ENCODE results near the gene ZIC1. TPM values are rescaled to one million over a fixed set of nuclear protein-coding genes. Genes with fewer than 3 reads are reported as not detected.

The ZIC1 gene
- total and polyA plus RNA-seq, 2 of the 13 experiments (the other 11 are each of a cell fraction or from before 2014, with no cell fraction given) = not detected

DNA sequence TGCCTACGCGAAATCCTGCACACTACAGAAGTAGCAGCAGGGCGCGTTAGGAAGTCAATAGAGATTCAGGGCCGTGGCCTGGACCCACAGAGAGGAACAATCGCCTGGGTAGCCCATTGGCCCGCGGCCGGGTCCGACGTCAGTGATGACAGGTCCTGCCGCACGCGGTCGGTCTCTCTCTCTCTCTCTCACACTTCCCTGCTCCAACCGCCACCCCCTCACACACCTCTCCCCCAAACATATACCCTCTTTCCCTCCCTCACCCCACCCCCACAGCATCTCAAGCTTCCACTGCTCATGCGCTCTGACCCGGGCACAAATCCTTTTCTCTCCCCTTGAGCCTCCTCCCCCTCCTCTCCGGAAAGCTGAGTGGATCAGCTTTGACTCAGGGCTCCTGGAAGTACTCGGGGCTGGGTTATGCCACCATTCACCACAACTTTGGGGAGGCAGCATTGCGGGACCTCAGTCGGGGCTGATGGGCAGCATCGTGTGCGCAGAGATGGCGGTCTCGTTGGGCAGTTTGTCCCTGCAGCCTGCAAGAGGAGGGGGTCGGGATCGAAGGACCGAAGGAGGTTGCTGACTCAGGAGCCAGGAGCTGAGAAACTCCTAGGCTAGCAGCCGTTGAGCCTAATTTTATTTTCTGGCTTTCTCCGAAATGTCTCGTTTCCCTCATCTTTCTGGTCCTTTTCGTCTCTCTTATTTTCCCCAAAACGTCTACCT is 11.8 kb upstream of the ZIC1 start (continued):
- TF ChIP-seq HOXA9 (CRISPR knock-in tag; IDR thresholded peaks at IDR 0.05; ENCODE audit: borderline replicate concordance) (no peak), HIVEP1 (CRISPR knock-in tag; IDR thresholded peaks at IDR 0.05) (no peak)

DNA sequence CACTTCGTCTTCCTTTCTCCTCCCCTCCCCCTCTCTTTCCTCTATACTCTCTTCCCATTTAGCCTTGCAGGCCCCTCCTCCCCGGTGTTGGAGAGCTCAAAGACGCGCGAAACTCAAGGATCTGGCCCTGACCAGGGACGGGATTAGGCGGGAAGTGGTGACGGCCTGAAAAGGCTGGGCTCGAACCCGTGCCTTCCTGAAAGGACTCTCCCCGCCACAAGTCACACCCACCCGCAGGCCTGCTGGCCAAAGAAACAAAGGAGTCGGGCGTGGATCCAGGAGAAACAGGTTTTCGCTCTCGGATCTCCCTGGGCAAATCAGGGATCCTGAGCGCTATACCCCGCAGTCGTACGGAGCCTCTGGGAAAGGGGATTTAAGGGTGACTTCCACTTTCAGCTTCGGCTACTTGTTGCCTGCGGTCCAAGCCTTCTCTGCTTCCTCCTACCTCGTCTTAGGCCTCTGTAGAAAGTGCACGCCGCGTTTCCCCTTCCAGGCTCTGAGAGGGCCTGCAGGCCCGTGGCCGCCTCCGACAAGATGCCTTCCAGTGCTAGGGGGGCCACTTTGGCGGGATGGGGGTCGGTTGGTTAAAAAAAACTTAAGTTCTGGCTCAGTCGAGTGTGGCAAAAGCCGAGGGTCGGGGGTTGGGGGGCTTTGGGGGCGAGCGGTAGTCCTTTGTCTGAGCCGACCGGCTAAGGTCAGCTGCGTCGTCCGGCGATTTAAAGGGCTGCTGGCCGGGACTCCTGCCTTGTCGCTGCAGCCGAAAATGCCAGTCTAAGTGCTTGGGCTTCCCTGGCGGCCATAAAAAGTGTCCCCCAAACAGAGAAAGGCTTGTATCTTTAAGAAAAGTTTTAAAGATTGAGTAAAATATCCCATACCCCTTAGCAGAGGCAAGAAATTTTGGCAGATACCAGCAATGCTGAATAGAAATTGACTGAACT is 11.0 kb upstream of the ZIC1 start:
- Histone ChIP-seq H3K4me3 (replicated peaks in 1 of 3; ENCODE audit: insufficient read depth in 1 of 3, low read depth in 2 of 3, low read length in 3 of 3) (no peak overlapping the region), H3K27me3 (ENCODE audit: control insufficient read depth in 1 of 2, insufficient read depth in 2 of 2, low read length in 2 of 2) (peaks cover 1 to 13% of the 10 kb centered on the region in 2 experiments; a peak in 3 of 5 replicates), H3K27ac (ENCODE audit: extremely low read length, insufficient read depth, low read length) (no peak overlapping the region), H2AFZ (ENCODE audit: low read length) (no peak overlapping the region), H3K4me1 (ENCODE audit: insufficient read depth, low read length) (no peaks in the 10 kb centered on the region), H3K9me3 (ENCODE audit: low read length) (no peaks in the 10 kb centered on the region), H3K9ac (ENCODE audit: insufficient read depth, low read depth, low read length) (no peak overlapping the region), H3K79me2 (ENCODE audit: insufficient read depth, low read length) (no peaks in the 10 kb centered on the region), H3K4me2 (ENCODE audit: low read depth, low read length) (0 out of 2 replicates have a peak overlapping the region, but pooled peaks have one; percentile 3), H3K36me3 (replicated peaks in 1 of 2; ENCODE audit: control insufficient read depth in 1 of 2, insufficient read depth in 2 of 2, low read length in 2 of 2) (no peaks in the 10 kb centered on the region), H4K20me1 (ENCODE audit: insufficient read depth, low read length) (no peaks in the 10 kb centered on the region)
- in situ Hi-C loops (cut with HindIII; ENCODE audit: extremely low pct_ligation_motif_present, low pct_unique_long_range_greater_than_20kb) (no loop called here), intact Hi-C loops (cut with micrococcal nuclease; ENCODE audit: unreplicated experiment) (no loop called here)
- FAIRE-seq = no peak
- CTCF ChIA-PET (ENCODE audit: low intra/inter-chr PET ratio, low total read pairs) = no interaction called here
- ATAC-seq = no peak
- TF ChIP-seq NR1H2 (CRISPR knock-in tag; IDR thresholded peaks at IDR 0.05; ENCODE audit: borderline replicate concordance, low read depth) (no peak), RARG (CRISPR knock-in tag; IDR thresholded peaks at IDR 0.05; ENCODE audit: low read depth) (no peak), POLR2AphosphoS2 (IDR thresholded peaks at IDR 0.05; ENCODE audit: low read depth, low read length) (no peak), HOXA9 (CRISPR knock-in tag; IDR thresholded peaks at IDR 0.05; ENCODE audit: borderline replicate concordance) (no peak), SATB2 (CRISPR knock-in tag; IDR thresholded peaks at IDR 0.05) (no peak), MED1 (CRISPR knock-in tag; IDR thresholded peaks at IDR 0.05) (no peak), KAT8 (CRISPR knock-in tag; IDR thresholded peaks at IDR 0.05) (no peak), ZKSCAN1 (IDR thresholded peaks at IDR 0.05; ENCODE audit: low read length) (no peak), ZNF737 (CRISPR knock-in tag; IDR thresholded peaks at IDR 0.05; ENCODE audit: borderline replicate concordance) (no peak)
- TF ChIP-seq, protein P1, sequence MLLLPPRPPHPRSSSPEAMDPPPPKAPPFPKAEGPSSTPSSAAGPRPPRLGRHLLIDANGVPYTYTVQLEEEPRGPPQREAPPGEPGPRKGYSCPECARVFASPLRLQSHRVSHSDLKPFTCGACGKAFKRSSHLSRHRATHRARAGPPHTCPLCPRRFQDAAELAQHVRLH (CRISPR knock-in tag; IDR thresholded peaks at IDR 0.05; ENCODE audit: borderline replicate concordance, low read depth) = no peak
- TF ChIP-seq, protein P2, sequence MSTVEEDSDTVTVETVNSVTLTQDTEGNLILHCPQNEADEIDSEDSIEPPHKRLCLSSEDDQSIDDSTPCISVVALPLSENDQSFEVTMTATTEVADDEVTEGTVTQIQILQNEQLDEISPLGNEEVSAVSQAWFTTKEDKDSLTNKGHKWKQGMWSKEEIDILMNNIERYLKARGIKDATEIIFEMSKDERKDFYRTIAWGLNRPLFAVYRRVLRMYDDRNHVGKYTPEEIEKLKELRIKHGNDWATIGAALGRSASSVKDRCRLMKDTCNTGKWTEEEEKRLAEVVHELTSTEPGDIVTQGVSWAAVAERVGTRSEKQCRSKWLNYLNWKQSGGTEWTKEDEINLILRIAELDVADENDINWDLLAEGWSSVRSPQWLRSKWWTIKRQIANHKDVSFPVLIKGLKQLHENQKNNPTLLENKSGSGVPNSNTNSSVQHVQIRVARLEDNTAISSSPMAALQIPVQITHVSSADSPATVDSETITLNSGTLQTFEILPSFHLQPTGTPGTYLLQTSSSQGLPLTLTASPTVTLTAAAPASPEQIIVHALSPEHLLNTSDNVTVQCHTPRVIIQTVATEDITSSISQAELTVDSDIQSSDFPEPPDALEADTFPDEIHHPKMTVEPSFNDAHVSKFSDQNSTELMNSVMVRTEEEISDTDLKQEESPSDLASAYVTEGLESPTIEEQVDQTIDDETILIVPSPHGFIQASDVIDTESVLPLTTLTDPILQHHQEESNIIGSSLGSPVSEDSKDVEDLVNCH (CRISPR knock-in tag; IDR thresholded peaks at IDR 0.05) = no peak
- TF ChIP-seq, protein P3, sequence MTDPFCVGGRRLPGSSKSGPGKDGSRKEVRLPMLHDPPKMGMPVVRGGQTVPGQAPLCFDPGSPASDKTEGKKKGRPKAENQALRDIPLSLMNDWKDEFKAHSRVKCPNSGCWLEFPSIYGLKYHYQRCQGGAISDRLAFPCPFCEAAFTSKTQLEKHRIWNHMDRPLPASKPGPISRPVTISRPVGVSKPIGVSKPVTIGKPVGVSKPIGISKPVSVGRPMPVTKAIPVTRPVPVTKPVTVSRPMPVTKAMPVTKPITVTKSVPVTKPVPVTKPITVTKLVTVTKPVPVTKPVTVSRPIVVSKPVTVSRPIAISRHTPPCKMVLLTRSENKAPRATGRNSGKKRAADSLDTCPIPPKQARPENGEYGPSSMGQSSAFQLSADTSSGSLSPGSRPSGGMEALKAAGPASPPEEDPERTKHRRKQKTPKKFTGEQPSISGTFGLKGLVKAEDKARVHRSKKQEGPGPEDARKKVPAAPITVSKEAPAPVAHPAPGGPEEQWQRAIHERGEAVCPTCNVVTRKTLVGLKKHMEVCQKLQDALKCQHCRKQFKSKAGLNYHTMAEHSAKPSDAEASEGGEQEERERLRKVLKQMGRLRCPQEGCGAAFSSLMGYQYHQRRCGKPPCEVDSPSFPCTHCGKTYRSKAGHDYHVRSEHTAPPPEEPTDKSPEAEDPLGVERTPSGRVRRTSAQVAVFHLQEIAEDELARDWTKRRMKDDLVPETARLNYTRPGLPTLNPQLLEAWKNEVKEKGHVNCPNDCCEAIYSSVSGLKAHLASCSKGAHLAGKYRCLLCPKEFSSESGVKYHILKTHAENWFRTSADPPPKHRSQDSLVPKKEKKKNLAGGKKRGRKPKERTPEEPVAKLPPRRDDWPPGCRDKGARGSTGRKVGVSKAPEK (CRISPR knock-in tag; IDR thresholded peaks at IDR 0.05; ENCODE audit: borderline replicate concordance) = no peak
- TF ChIP-seq, protein P4, sequence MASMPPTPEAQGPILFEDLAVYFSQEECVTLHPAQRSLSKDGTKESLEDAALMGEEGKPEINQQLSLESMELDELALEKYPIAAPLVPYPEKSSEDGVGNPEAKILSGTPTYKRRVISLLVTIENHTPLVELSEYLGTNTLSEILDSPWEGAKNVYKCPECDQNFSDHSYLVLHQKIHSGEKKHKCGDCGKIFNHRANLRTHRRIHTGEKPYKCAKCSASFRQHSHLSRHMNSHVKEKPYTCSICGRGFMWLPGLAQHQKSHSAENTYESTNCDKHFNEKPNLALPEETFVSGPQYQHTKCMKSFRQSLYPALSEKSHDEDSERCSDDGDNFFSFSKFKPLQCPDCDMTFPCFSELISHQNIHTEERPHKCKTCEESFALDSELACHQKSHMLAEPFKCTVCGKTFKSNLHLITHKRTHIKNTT (CRISPR knock-in tag; IDR thresholded peaks at IDR 0.05) = no peak
- POLR2A ChIA-PET = no interaction called here
- no TSS peak for BruUV-seq (replicated peaks)
- 41% methylated on average over 31 of the region's 46 CpGs for WGBS (ENCODE audit: low lambda C conversion rate)
- DNase-seq (ENCODE audit: low spot score) = no peak
